SK-N-SH treated with all-trans-retinoic acid at 6 μM for 48 hours (cell line): Measurements from ENCODE around the gene PLCB2.

ENCODE experiments used
- ATAC-seq: fragments of 200-7000 bp; cut with Tn5 transposase; 3 replicates; pipeline ENCODE4 v1.9.1; 2020; ENCODE audit warnings: mild to moderate bottlenecking, moderate library complexity
- ARNTL ChIP-seq: fragments of 450-650 bp; formaldehyde crosslinking; IDR thresholded peaks from 2 replicates; pipeline ENCODE4 v1.5.0; 2020; ENCODE audit warnings: low read depth, mild to moderate bottlenecking, moderate library complexity, borderline replicate concordance
- BACH2 ChIP-seq: fragments of 250-450 bp; sonication (Bioruptor Pico); IDR thresholded peaks from 2 replicates; pipeline ENCODE4 v1.9.0; 2021; ENCODE audit warnings: mild to moderate bottlenecking, borderline replicate concordance
- ESRRG ChIP-seq: fragments of 250-450 bp; sonication (Bioruptor Pico); IDR thresholded peaks from 2 replicates; pipeline ENCODE4 v1.6.1; 2021; ENCODE audit warnings: mild to moderate bottlenecking
- GLIS3 ChIP-seq: fragments of 250-450 bp; sonication (Bioruptor Pico); IDR thresholded peaks from 2 replicates; pipeline ENCODE4 v1.5.0; 2020; ENCODE audit warnings: mild to moderate bottlenecking, moderate library complexity
- ISL1 ChIP-seq: fragments of 250-450 bp; sonication (Bioruptor Pico); IDR thresholded peaks from 2 replicates; pipeline ENCODE4 v2.1.2; 2022; ENCODE audit warnings: mild to moderate bottlenecking, moderate library complexity
- OSR1 ChIP-seq: fragments of 250-450 bp; sonication (Bioruptor Pico); IDR thresholded peaks from 2 replicates; pipeline ENCODE4 v1.8.0; 2022; ENCODE audit warnings: moderate library complexity, mild to moderate bottlenecking, inconsistent platforms
- PPARA ChIP-seq: fragments of 250-450 bp; sonication (Bioruptor Pico); IDR thresholded peaks from 2 replicates; pipeline ENCODE4 v1.5.0; 2020; ENCODE audit warnings: mild to moderate bottlenecking, borderline replicate concordance
- ZC3H10 ChIP-seq: fragments of 250-450 bp; sonication (Bioruptor Pico); IDR thresholded peaks from 2 replicates; pipeline ENCODE4 v1.5.1; 2021; ENCODE audit warnings: mild to moderate bottlenecking, moderate library complexity
- ZFP3 ChIP-seq: fragments of 250-450 bp; sonication (Bioruptor Pico); IDR thresholded peaks from 2 replicates; pipeline ENCODE4 v1.5.0; 2020; ENCODE audit warnings: mild to moderate bottlenecking, moderate library complexity
- ZNF565 ChIP-seq: fragments of 450-650 bp; formaldehyde crosslinking; conservative IDR thresholded peaks from 2 replicates; pipeline ENCODE4 v1.5.0; 2020; ENCODE audit warnings: low read depth, mild to moderate bottlenecking, moderate library complexity
- ZNF70 ChIP-seq: fragments of 450-650 bp; formaldehyde crosslinking; IDR thresholded peaks from 2 replicates; pipeline ENCODE4 v1.5.0; 2020; ENCODE audit warnings: mild to moderate bottlenecking, moderate library complexity
- ZNF8 ChIP-seq: fragments of 450-650 bp; formaldehyde crosslinking; IDR thresholded peaks from 2 replicates; pipeline ENCODE4 v1.5.0; 2020; ENCODE audit warnings: mild to moderate bottlenecking, moderate library complexity
- TF ChIP-seq, protein P1 (sequence below): fragments of 250-450 bp; sonication (Bioruptor Pico); IDR thresholded peaks from 2 replicates; pipeline ENCODE4 v1.8.0; 2020; ENCODE audit warnings: mild to moderate bottlenecking, moderate library complexity, borderline replicate concordance
- TF ChIP-seq, protein P2 (sequence below): fragments of 250-450 bp; sonication (Bioruptor Pico); IDR thresholded peaks from 2 replicates; pipeline ENCODE4 v1.5.0; 2020; ENCODE audit warnings: mild to moderate bottlenecking, moderate library complexity
- TF ChIP-seq, protein P3 (sequence below): fragments of 250-450 bp; sonication (Bioruptor Pico); IDR thresholded peaks from 2 replicates; pipeline ENCODE4 v1.8.0; 2021; ENCODE audit warnings: low read depth, mild to moderate bottlenecking, moderate library complexity, borderline replicate concordance
- TF ChIP-seq, protein P4 (sequence below): fragments of 250-450 bp; sonication (Bioruptor Pico); IDR thresholded peaks from 2 replicates; pipeline ENCODE4 v1.5.1; 2021; ENCODE audit warnings: mild to moderate bottlenecking, moderate library complexity

Gene PLCB2

DNA sequence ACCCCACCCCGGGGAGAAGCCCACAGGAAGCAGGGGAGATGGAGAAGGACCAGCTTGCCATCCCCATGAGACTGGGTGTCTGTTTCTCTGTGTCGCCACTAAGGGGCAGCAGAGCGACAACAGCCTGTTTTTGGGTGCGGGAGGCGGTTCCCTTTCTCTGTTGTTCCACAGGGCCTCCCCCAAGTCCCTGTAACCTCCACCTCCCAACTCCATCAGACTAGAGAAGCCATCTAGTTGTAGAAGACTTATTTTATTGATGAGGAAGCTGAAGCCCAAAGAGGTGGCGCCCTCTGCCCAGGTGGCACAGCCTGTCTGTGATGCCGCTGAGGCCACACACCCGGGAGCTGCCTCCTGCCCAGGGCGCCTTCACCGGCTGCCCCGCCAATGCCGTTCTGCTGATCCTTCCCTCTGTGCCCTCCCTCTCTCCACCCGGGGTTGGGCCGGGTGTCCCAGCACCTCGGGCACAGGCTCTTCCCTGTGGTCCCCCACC lies 36.9 kb upstream of the PLCB2 start:
- TF ChIP-seq PPARA (no peak), GLIS3 (no peak), BACH2 (CRISPR knock-in tag) (no peak), OSR1 (CRISPR knock-in tag) (no peak)

DNA sequence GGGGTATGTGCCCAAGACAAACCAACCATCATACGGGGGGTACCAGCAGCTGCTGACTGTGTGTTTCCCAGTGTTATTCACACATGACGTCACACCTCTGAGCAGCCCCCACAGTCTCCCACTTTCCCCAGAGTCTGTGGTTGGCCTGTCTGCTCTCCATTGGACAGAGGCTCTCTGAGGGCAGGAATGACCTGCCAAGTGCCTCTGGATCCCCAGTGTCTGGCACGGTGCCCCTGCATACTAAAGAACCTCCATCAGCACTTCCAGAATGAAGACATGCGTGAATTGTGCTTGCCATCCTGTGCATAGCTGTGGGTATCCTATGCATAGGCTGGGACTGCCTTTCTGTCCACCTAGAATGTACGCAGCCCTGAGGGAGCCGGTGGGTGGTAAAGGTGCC lies 36.5 kb upstream of the PLCB2 start:
- ATAC-seq, result no peak
- no peak for TF ChIP-seq ESRRG (CRISPR knock-in tag)
- no peak for TF ChIP-seq ZNF8 (CRISPR knock-in tag)
- no peak for TF ChIP-seq ZC3H10 (CRISPR knock-in tag)
- no peak for TF ChIP-seq ARNTL

More for the DNA sequence above, 36.9 kb upstream of the PLCB2 start:
- peak; percentile 52 for ATAC-seq

DNA sequence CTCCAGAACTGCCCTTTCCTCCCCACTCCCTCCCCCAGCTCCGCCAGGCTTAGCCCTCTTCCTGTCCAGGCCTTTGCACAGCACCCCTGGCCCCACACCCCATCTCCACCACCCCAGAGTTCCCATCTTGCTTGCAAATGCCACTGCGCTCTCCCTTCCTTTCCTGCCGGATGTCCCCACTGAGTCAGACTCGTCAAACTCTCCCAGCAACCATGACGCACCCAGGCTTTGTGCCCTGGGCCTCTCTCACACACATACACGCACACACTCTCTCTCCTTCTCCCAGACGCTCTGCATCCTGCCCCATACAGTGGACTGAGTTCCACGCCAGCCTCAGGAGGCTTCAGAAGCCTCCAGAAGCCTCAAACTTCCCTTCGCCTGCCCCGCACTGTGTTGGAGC lies 35.8 kb upstream of the PLCB2 start:
- TF ChIP-seq ISL1 (CRISPR knock-in tag), result no peak
- TF ChIP-seq, protein P1, sequence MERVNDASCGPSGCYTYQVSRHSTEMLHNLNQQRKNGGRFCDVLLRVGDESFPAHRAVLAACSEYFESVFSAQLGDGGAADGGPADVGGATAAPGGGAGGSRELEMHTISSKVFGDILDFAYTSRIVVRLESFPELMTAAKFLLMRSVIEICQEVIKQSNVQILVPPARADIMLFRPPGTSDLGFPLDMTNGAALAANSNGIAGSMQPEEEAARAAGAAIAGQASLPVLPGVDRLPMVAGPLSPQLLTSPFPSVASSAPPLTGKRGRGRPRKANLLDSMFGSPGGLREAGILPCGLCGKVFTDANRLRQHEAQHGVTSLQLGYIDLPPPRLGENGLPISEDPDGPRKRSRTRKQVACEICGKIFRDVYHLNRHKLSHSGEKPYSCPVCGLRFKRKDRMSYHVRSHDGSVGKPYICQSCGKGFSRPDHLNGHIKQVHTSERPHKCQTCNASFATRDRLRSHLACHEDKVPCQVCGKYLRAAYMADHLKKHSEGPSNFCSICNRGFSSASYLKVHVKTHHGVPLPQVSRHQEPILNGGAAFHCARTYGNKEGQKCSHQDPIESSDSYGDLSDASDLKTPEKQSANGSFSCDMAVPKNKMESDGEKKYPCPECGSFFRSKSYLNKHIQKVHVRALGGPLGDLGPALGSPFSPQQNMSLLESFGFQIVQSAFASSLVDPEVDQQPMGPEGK (CRISPR knock-in tag), result no peak
- TF ChIP-seq, protein P2, sequence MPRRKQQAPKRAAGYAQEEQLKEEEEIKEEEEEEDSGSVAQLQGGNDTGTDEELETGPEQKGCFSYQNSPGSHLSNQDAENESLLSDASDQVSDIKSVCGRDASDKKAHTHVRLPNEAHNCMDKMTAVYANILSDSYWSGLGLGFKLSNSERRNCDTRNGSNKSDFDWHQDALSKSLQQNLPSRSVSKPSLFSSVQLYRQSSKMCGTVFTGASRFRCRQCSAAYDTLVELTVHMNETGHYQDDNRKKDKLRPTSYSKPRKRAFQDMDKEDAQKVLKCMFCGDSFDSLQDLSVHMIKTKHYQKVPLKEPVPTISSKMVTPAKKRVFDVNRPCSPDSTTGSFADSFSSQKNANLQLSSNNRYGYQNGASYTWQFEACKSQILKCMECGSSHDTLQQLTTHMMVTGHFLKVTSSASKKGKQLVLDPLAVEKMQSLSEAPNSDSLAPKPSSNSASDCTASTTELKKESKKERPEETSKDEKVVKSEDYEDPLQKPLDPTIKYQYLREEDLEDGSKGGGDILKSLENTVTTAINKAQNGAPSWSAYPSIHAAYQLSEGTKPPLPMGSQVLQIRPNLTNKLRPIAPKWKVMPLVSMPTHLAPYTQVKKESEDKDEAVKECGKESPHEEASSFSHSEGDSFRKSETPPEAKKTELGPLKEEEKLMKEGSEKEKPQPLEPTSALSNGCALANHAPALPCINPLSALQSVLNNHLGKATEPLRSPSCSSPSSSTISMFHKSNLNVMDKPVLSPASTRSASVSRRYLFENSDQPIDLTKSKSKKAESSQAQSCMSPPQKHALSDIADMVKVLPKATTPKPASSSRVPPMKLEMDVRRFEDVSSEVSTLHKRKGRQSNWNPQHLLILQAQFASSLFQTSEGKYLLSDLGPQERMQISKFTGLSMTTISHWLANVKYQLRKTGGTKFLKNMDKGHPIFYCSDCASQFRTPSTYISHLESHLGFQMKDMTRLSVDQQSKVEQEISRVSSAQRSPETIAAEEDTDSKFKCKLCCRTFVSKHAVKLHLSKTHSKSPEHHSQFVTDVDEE (CRISPR knock-in tag), result no peak
- ATAC-seq, result peak; percentile 61

DNA sequence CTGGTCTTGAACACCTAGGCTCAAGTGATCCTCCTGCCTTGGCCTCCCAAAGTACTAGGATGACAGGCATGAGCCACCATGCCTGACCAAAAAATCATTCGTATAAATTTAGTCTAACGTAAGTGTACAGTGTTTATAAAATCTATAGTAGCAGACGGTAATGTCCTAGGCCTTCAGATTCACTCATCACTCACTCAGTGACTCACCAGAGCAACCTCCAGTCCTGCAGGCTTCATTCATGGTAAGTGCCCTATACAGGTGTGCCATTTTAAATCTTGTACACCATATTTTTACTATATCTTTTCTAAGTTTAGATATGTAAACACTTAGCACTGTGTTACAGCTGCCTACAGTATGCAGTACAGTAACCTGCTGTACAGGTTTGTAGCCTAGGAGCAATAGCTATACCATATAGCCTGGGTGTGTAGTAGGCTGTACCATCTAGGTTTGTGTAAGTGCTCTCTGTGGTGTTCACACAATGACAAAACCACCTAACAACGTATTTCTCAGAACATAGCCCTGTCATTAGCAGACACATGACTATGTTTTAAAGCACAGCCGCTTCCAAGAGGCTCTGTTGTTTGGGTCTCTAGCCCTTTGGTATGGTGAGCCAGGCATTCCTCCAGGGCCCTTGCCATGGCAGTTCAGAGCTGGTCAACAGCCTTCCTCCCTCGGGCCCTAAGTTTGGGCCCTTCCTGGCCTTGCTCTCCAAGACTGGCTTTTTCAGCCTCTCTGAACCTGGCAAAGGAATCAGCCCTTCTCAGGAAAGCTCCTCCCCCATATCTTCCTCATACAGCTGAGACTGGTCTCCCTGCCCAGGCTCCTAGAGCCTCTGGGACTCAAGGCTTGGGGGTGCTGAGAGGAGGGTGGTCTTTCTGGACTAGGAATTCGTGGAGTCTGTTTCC lies 34.9 kb upstream of the PLCB2 start:
- TF ChIP-seq ZNF70 (CRISPR knock-in tag), result no peak
- no peak for TF ChIP-seq GLIS3
- TF ChIP-seq, protein P1 (CRISPR knock-in tag), result no peak
- no peak for TF ChIP-seq PPARA
- TF ChIP-seq, protein P3, sequence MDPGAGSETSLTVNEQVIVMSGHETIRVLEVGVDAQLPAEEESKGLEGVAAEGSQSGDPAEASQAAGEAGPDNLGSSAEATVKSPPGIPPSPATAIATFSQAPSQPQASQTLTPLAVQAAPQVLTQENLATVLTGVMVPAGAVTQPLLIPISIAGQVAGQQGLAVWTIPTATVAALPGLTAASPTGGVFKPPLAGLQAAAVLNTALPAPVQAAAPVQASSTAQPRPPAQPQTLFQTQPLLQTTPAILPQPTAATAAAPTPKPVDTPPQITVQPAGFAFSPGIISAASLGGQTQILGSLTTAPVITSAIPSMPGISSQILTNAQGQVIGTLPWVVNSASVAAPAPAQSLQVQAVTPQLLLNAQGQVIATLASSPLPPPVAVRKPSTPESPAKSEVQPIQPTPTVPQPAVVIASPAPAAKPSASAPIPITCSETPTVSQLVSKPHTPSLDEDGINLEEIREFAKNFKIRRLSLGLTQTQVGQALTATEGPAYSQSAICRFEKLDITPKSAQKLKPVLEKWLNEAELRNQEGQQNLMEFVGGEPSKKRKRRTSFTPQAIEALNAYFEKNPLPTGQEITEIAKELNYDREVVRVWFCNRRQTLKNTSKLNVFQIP, result no peak
- no peak for TF ChIP-seq ZFP3 (CRISPR knock-in tag)

DNA sequence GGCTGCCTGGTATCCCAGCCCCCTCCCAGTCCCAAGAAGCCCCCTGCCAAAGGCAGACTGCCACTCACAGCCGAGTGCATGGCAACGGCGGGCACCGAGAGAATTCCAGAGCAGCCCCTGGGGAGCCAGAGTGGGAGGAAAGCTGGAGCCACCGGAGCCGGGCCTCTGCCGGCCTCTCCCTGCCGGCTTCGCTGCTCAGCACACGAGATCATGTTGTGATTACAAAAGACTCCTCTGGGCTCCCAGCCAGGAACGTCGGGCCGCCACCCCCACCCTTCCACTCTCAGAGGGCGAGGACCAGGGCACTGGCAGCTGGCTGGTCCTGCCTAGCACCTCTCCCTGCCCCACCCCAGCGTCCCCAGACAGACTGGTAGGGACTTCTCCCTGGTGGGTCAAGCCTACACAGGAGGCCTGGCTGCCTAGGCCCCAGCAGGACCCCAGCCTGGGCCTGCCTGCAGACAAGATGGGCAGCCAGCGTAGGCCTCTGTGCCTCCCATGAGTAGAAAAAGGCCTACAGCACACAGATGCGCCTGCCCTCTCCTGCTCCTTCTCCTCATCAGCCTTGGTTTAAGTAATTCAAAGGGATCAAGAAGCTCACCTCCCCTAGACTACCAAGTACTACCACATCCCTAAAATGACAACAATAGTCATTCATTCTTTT lies 33.1 kb upstream of the PLCB2 start, which contains the start of gene CCDC9B:
Gene CCDC9B, minus strand, starts transcription at position 200 of the 661 bp plus-strand sequence. Its CDS starts 120 bp downstream, at position 80.
- ATAC-seq, result peak; percentile 68
- no peak for TF ChIP-seq ZNF565 (CRISPR knock-in tag)
- TF ChIP-seq, protein P3, result no peak
- TF ChIP-seq, protein P4, sequence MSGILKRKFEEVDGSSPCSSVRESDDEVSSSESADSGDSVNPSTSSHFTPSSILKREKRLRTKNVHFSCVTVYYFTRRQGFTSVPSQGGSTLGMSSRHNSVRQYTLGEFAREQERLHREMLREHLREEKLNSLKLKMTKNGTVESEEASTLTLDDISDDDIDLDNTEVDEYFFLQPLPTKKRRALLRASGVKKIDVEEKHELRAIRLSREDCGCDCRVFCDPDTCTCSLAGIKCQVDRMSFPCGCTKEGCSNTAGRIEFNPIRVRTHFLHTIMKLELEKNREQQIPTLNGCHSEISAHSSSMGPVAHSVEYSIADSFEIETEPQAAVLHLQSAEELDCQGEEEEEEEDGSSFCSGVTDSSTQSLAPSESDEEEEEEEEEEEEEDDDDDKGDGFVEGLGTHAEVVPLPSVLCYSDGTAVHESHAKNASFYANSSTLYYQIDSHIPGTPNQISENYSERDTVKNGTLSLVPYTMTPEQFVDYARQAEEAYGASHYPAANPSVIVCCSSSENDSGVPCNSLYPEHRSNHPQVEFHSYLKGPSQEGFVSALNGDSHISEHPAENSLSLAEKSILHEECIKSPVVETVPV (CRISPR knock-in tag), result no peak
- no peak for TF ChIP-seq ARNTL

More for the DNA sequence above, 34.9 kb upstream of the PLCB2 start:
- ATAC-seq, result no peak
